Erythroblast (primary cell): ENCODE results near the gene LINC00305.
A peak's percentile ranks its signal among the peaks of the same experiment; 100 is the strongest.

Source experiments
- DNase-seq, 2 experiments: peaks; one replicate each; lab custom pipeline; 2025; lab: John Stamatoyannopoulos, UW
- GATA1 ChIP-seq: IDR thresholded peaks from 2 replicates; pipeline ENCODE4 v1.6.1; 2011; ENCODE audit warnings: low read depth, mild to moderate bottlenecking, control low read depth, low read length, moderate library complexity
- POLR2A ChIP-seq: IDR thresholded peaks from 2 replicates; pipeline ENCODE4 v1.6.1; 2011; ENCODE audit warnings: mild to moderate bottlenecking, low read length

The LINC00305 gene

DNA sequence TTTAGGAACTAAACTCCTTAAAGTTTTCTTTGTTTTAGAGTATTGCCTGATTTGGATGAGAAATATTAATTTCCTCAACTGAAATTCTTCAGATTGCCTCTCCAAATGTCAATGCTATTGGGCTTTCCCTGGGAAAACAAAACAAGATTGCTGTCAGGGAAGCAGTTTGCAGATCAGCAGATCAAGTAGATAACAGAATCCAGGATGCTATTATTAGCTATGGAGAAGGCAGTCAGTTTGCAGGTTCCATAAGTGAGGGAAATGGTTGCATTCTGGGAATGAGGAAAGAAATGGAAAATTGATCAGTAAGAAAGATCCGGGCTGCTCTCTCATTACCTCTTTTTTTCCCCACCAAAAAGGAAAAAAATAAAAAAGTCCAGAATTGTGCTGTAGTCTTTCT lies 11.0 kb downstream of the LINC00305 start:
- no peak for DNase-seq
- no peak for TF ChIP-seq GATA1
- TF ChIP-seq POLR2A: no peak

DNA sequence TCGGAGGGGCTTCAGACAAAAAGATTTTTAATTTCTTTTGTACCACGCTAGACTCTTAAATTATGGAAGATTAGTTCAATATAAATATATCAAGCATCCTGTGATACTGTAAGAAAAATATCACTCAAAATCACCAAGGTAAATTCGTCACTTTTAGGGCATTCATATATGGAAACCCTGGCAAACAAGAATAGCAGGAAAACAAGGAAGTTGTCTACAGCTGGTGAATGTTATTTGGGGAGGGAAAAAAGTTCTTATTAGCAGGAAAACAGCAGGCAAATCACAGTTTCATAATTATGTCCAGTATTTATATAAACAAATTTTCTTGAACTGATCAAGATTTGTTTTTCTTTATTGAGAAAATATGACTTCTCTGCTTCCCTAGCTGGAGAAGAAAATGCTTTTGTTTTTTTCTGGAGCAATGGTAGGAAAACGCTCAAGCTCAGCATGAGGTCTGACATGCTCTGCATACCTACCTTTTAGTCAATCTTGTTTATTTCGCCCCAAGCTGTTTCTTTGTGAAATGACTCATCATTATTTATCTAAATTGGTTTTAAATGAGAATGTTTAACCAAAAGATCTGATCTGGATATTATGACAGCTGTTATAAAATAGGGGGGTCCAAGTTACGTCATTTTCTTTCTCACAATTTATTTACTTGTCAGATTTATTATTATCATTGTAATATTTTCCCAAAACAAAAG lies 14.7 kb downstream of the LINC00305 start:
- TF ChIP-seq POLR2A: no peak
- TF ChIP-seq GATA1: no peak
- DNase-seq: no peak

DNA sequence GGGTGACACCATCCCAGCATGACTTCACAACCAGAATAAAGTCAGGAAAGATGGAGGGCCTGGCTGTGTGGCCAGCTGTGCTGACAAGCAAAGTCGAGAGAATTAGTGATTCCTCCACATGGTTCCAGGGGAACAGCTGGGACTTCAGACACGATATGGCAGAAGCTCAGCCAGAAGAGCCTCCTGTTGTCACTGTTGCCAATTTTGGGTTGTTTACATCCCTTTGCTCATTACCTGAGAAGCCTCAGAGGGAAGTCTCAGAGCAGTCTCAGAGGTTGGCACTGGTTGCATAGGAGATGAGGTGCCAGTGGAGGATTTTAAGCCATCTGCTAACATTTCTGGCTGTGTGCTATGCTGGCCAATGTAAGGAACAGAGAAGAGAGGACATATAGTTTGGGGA lies 16.0 kb downstream of the LINC00305 start:
- DNase-seq: no peak
- TF ChIP-seq GATA1 (no peak), POLR2A (no peak)

DNA sequence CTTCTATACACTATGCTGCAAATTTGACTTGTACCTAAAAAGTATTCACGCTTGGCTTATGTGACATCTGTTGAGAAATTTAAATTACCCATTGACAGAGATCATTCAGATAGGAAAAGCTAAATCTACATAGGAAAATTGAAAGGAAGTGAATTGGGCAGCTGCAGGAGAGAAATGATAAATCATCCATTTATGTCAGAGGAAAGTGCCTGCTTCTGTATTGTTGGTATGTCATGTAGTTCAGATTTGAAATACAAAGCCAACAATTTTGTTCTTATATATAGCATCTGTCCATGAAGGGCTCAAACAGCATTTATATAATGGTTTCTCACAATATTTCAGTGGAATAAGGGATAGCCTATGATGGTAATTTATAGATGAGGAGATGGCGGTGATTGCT lies 17.6 kb downstream of the LINC00305 start:
- TF ChIP-seq GATA1 (no peak), POLR2A (no peak)
- no peak for DNase-seq

- no peak for DNase-seq
- no peak for TF ChIP-seq GATA1
- no peak for TF ChIP-seq POLR2A
Observed at GRCh38 chr18:64127172-64127571, 21.7 kb downstream of the LINC00305 start.

DNA sequence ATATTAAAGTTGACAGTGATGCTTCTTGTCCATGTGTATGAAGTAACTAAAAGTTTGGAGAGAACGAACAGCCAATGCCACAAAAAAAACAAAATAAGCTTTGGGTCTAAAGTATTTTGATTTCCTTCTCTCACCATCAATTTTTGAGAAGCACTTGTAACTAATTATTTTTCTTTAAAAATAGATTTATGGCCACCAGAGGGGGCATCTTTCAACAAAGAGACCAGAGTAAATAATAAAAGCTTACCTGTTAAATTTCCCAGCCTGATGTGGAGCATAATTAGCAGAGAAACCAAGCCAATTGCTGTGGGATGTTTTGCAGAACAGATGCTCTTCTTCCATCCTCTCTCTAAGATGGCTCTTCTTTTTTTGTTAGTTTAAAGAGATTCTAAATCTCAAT lies 29.0 kb downstream of the LINC00305 start:
- TF ChIP-seq GATA1: no peak
- TF ChIP-seq POLR2A: no peak
- DNase-seq: peak in 1 of 2 experiments; percentile 9

- TF ChIP-seq GATA1 (no peak), POLR2A (no peak)
- DNase-seq: no peak
Observed at GRCh38 chr18:64118406-64118805, 30.5 kb downstream of the LINC00305 start.

- DNase-seq: no peak
- TF ChIP-seq POLR2A: no peak
- TF ChIP-seq GATA1: no peak
Observed at GRCh38 chr18:64116571-64117175, 32.2 kb downstream of the LINC00305 start.

GRCh38 chr18:64115881-64116280 lies 33.0 kb downstream of the LINC00305 start:
- DNase-seq: no peak

DNA sequence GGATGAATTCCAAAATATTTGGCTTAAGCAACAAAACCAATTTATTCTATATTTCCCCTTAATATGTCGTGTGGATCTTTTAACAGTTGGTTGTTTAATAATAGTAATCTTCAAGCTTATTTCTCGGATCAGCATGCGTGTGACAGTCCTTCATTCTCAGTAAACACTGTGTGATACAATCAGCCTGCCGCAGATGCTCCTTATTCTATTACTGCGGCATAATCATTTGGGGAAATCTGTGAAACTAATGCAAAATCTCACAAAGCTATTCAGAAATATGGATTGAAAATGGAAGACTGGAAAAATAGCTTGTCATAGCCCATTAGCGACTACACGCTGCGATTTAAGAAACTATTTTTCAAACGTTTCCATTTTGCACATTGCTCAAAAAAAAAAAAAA lies 36.9 kb downstream of the LINC00305 start:
- DNase-seq: no peak
- TF ChIP-seq POLR2A (no peak), GATA1 (no peak)

More at GRCh38 chr18:64115881-64116280, 33.0 kb downstream of the LINC00305 start:
- TF ChIP-seq GATA1: no peak
- TF ChIP-seq POLR2A: no peak

DNA sequence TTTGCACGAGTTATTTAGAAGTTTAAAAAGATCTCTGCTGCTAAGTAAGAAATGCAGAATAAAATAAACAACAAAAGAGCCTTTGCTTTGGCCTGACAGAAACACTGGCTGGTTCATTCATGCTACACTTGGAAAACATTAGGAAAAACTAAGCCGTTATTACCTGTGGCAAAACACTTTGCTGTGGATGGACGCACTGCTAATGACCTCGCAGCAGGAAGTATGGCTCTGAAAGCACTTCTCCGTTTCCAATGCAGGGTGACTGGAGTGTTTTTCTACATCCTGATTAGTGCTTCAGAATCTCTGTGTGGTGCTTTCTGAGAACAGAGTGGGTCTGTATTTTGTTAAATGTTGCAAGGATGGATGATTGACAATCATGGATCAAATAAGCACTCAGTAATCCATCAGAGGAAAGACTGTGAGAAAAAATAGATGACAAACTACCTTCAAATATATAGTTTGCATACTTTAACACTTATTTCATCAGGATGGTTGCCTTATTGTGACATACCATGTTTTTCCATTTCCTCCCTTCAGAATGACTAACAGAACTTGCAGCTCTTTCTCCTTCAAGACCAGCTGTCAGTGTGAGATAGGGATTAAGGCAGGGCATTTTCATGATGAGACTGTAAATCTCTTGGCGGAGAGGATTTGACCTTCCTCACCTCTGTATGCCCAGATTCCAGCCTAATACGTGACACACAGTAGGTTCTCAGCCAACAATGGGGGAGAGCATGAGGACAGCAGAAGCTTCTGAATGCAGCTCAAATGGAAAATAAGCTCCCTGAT lies 38.0 kb downstream of the LINC00305 start:
- TF ChIP-seq GATA1 (no peak), POLR2A (no peak)
- no peak for DNase-seq

DNA sequence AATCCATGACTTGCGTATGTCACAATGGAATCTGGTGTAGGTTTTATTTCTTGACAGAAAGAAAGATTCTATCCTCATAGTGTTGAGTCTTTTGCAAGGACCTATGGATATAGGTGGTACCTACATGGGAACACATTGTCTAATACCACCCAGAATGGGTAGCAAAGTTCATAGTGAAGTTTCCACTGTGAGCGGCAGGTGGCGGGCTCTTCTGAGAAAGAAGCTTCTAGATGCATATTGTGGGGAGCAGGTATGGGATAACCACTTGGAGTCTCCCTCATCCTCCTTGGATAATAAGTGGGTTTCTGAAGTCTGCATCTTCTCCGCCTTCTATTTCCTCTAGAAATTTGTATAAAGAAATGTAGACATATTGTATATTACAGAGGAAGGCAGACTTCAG lies 44.9 kb downstream of the LINC00305 start:
- no peak for DNase-seq
- TF ChIP-seq GATA1 (no peak), POLR2A (no peak)

GRCh38 chr18:64100116-64100922 lies 48.6 kb downstream of the LINC00305 start:
- TF ChIP-seq POLR2A: no peak
- no peak for TF ChIP-seq GATA1
- DNase-seq: no peak
